WTC11 (cell line): ENCODE data around the gene GSTA1.

Experiments used
- ATF2 ChIP-seq: sonication (generic); formaldehyde crosslinking; IDR thresholded peaks from 2 replicates; pipeline ENCODE4 v1.8.1; 2022; ENCODE audit warnings: low read depth, missing genetic modification reagents, borderline replicate concordance
- CBFB ChIP-seq: sonication (generic); formaldehyde crosslinking; IDR thresholded peaks from 2 replicates; pipeline ENCODE4 v1.8.1; 2022; ENCODE audit warnings: mild to moderate bottlenecking, low read depth, missing genetic modification reagents
- CTCF ChIP-seq: fragments of 200-600 bp; IDR thresholded peaks from 2 replicates; pipeline ENCODE4 v1.8.0; 2022; ENCODE audit warnings: antibody characterized with exemption
- ESRRA ChIP-seq: sonication (generic); formaldehyde crosslinking; IDR thresholded peaks from 2 replicates; pipeline ENCODE4 v1.8.1; 2022; ENCODE audit warnings: mild to moderate bottlenecking, missing genetic modification reagents, borderline replicate concordance
- IRF1 ChIP-seq: sonication (generic); formaldehyde crosslinking; IDR thresholded peaks from 2 replicates; pipeline ENCODE4 v1.8.0; 2023; ENCODE audit warnings: missing genetic modification reagents
- JAZF1 ChIP-seq: fragments of 250-450 bp; sonication (Bioruptor Pico); IDR thresholded peaks from 2 replicates; pipeline ENCODE4 v1.9.0; 2021; ENCODE audit warnings: moderate library complexity, mild to moderate bottlenecking, inconsistent platforms
- MAX ChIP-seq: sonication (generic); formaldehyde crosslinking; IDR thresholded peaks from 2 replicates; pipeline ENCODE4 v1.8.0; 2022; ENCODE audit warnings: mild to moderate bottlenecking, missing genetic modification reagents
- MLX ChIP-seq: sonication (generic); formaldehyde crosslinking; IDR thresholded peaks from 2 replicates; pipeline ENCODE4 v1.8.1; 2023; ENCODE audit warnings: mild to moderate bottlenecking, missing genetic modification reagents, moderate library complexity
- NR2C2 ChIP-seq: sonication (generic); formaldehyde crosslinking; IDR thresholded peaks from 2 replicates; pipeline ENCODE4 v1.8.0; 2022; ENCODE audit warnings: mild to moderate bottlenecking, missing genetic modification reagents
- SMAD3 ChIP-seq: sonication (generic); formaldehyde crosslinking; IDR thresholded peaks from 2 replicates; pipeline ENCODE4 v1.8.0; 2022; ENCODE audit warnings: missing genetic modification reagents, mild to moderate bottlenecking, borderline replicate concordance
- ZBTB43 ChIP-seq: sonication (generic); formaldehyde crosslinking; IDR thresholded peaks from 2 replicates; pipeline ENCODE4 v1.8.1; 2023; ENCODE audit warnings: mild to moderate bottlenecking, missing genetic modification reagents

- TF ChIP-seq CTCF: no peak
- TF ChIP-seq NR2C2: no peak
- no peak for TF ChIP-seq IRF1 (CRISPR knock-in tag)
- TF ChIP-seq MAX (CRISPR knock-in tag): no peak
- TF ChIP-seq SMAD3 (CRISPR knock-in tag): no peak
- no peak for TF ChIP-seq ZBTB43 (CRISPR knock-in tag)
- TF ChIP-seq JAZF1 (CRISPR knock-in tag): no peak
- TF ChIP-seq CBFB (CRISPR knock-in tag): no peak
- no peak for TF ChIP-seq ESRRA
- TF ChIP-seq MLX (CRISPR knock-in tag): no peak
- no peak for TF ChIP-seq ATF2 (CRISPR knock-in tag)
These were observed 24.4 kb downstream of the GSTA1 start for GRCh38 chr6:52779237-52779636.
